Left lung (tissue), 10 donors: ENCODE measurements around the gene PRKCQ. TPM values are rescaled to one million over a fixed set of nuclear protein-coding genes. Genes with fewer than 3 reads are reported as not detected.
"Not testable (repeated sequence)": the region's sequence is repeated elsewhere in the genome, so short reads cannot be mapped to it uniquely, and the experiment has no call there.

ENCODE experiments used
- ATAC-seq: fragments of 200-7000 bp; cut with Tn5 transposase; one replicate; pipeline ENCODE4 v1.9.1; 2020; ENCODE audit warnings: moderate library complexity
- DNase-seq, 4 donors: peaks; one replicate each; pipeline ENCODE4 v3.0.0-alpha.2; 2013 to 2020
- H3K27ac ChIP-seq, 2 donors: fragments of 200-600 bp; sonication (generic) in 1 of 2; one replicate each; pipeline versions ENCODE4 v1.5.0 to v1.8.0; 2020 to 2021
- H3K27me3 ChIP-seq, 2 donors: fragments of 200-600 bp; sonication (generic) in 1 of 2; one replicate each; pipeline versions ENCODE4 v1.5.0 to v1.8.0; 2020 to 2021
- H3K36me3 ChIP-seq, 2 donors: fragments of 200-600 bp; sonication (generic) in 1 of 2; one replicate each; pipeline versions ENCODE4 v1.5.0 to v1.8.0; 2020 to 2021
- H3K4me1 ChIP-seq, 2 donors: fragments of 200-600 bp; one replicate each; pipeline ENCODE4 v1.8.0; 2021
- H3K4me3 ChIP-seq, 2 donors: fragments of 200-600 bp; sonication (generic) in 1 of 2; one replicate each; pipeline versions ENCODE4 v1.5.0 to v1.8.0; 2020 to 2021; ENCODE audit warnings: mild to moderate bottlenecking in 1 of 2
- H3K9me3 ChIP-seq, 2 donors: fragments of 200-600 bp; sonication (generic) in 1 of 2; one replicate each; pipeline versions ENCODE4 v1.5.0 to v1.8.0; 2020 to 2021
- CTCF ChIP-seq, 2 donors: fragments of 200-600 bp; sonication (generic) in 1 of 2; IDR thresholded peaks; one replicate each; pipeline versions ENCODE4 v1.5.0 to v1.8.0; 2021; ENCODE audit warnings: antibody characterized with exemption in 2 of 2
- intact Hi-C, 2 donors: fragments of 100-400 bp; cut with DNase I; formaldehyde crosslinking; loops; one replicate each; pipeline versions ENCODE4 v1.11.2 to v1.14.2; 2022
- polyA plus RNA-seq, 6 donors: library from polyadenylated mRNA; unstranded; fragments of 120-200 nt; gene quantifications; one replicate each; pipeline ENCODE4 v1.2.1, GENCODE V29; 2013; ENCODE audit not compliant: insufficient read length in 6 of 6
- total RNA-seq, 2 donors: library from RNA; stranded (reverse); fragmentation: NEBNext Ultra II Directional; extraction: Animal tissue kit (Norgen Biotek cat#: 25700); gene quantifications; one replicate each; pipeline ENCODE4 v1.2.1, GENCODE V29; 2021
- donor health status: DM: no; HTN: yes; CAD: no.
- donor health status: DM: no; HTN: no; CAD: no.

Gene PRKCQ
- total and polyA plus RNA-seq, 8 donors, result 5.5 to 7.3 (median 6.4) TPM

- Histone ChIP-seq H3K4me1 (no peaks in the 10 kb centered on the region), H3K27me3 (no peaks in the 10 kb centered on the region), H3K27ac (no peak overlapping the region), H3K9me3 (no peaks in the 10 kb centered on the region), H3K36me3 (no peaks in the 10 kb centered on the region), H3K4me3 (no peak overlapping the region)
- DNase-seq (peak in 3 of 4 donors; percentile 47 to 69 (median 57)), ATAC-seq (peak; percentile 59)
- intact Hi-C loops, result no loop called here
- TF ChIP-seq CTCF (IDR thresholded peaks at IDR 0.05), result peak; percentile 53 to 54
Observed at GRCh38 chr10:6445671-6446316, 134.3 kb downstream of the PRKCQ start.

- H3K27ac ChIP-seq, H3K36me3 ChIP-seq, ATAC-seq, H3K9me3 ChIP-seq, H3K4me3 ChIP-seq, H3K4me1 ChIP-seq, DNase-seq, H3K27me3 ChIP-seq: not testable (repeated sequence)
- intact Hi-C loops, result loop anchor here in 1 of 2 donors (10.0 kb wide), 1 partner anchor 225 kb away; no protein-coding TSS in a partner anchor
Observed at GRCh38 chr10:6439875-6440274, 140.2 kb downstream of the PRKCQ start.

GRCh38 chr10:6431861-6432260 lies 148.2 kb downstream of the PRKCQ start:
- ATAC-seq (peak; percentile 57), DNase-seq (peak in 1 of 4 donors; percentile 37)
- Histone ChIP-seq H3K9me3 (no peaks in the 10 kb centered on the region), H3K36me3 (no peaks in the 10 kb centered on the region), H3K27me3 (no peaks in the 10 kb centered on the region), H3K4me1 (no peaks in the 10 kb centered on the region), H3K4me3 (no peak overlapping the region), H3K27ac (no peak overlapping the region)
- intact Hi-C loops, result loop anchor here in 1 of 2 donors (10.0 kb wide), 1 partner anchor 233 kb away; no protein-coding TSS in a partner anchor
- TF ChIP-seq CTCF (IDR thresholded peaks at IDR 0.05), result no peak

GRCh38 chr10:6431186-6431585 lies 148.9 kb downstream of the PRKCQ start:
- no peak for DNase-seq
- TF ChIP-seq CTCF (IDR thresholded peaks at IDR 0.05), result no peak

GRCh38 chr10:6430423-6430980 lies 149.6 kb downstream of the PRKCQ start:
- no peak for DNase-seq

More at GRCh38 chr10:6431186-6431585, 148.9 kb downstream of the PRKCQ start:
- ATAC-seq, result no peak
- Histone ChIP-seq H3K36me3 (no peaks in the 10 kb centered on the region), H3K4me1 (no peaks in the 10 kb centered on the region), H3K27me3 (no peaks in the 10 kb centered on the region), H3K4me3 (no peak overlapping the region), H3K9me3 (no peaks in the 10 kb centered on the region), H3K27ac (no peak overlapping the region)
- intact Hi-C loops, result loop anchor here in 1 of 2 donors (10.0 kb wide), 1 partner anchor 234 kb away; no protein-coding TSS in a partner anchor

More at GRCh38 chr10:6430423-6430980, 149.6 kb downstream of the PRKCQ start:
- Histone ChIP-seq H3K9me3 (no peaks in the 10 kb centered on the region), H3K27me3 (no peaks in the 10 kb centered on the region), H3K27ac (no peak overlapping the region), H3K36me3 (no peaks in the 10 kb centered on the region), H3K4me3 (no peak overlapping the region), H3K4me1 (no peaks in the 10 kb centered on the region)
- no peak for TF ChIP-seq CTCF (IDR thresholded peaks at IDR 0.05)
- no peak for ATAC-seq
- intact Hi-C loops, result loop anchor here in 1 of 2 donors (10.0 kb wide), 1 partner anchor 234 kb away; no protein-coding TSS in a partner anchor
